ENCODE measurements around the gene IGSF21.

- TF ChIP-seq CTCF (IDR thresholded peaks at IDR 0.05) (no peak), ELF4 (CRISPR knock-in tag; IDR thresholded peaks at IDR 0.05; ENCODE audit: low read depth) (no peak), JUN (CRISPR knock-in tag; IDR thresholded peaks at IDR 0.05) (no peak)
Measured at GRCh38 chr1:18408656-18409370, 301.2 kb downstream of the IGSF21 start.

Measured in WTC11 (cell line).